HEK293 (cell line): Measurements from ENCODE around the gene CYTL1.
"Not testable (repeated sequence)": the region's sequence is repeated elsewhere in the genome, so short reads cannot be mapped to it uniquely, and the experiment has no call there.

Experiments used
- CTCF ChIA-PET: fragments of 350-600 bp; formaldehyde crosslinking; extraction: SDS; loops from one replicate; lab custom pipeline; 2021; ENCODE audit warnings: antibody characterized with exemption; lab: Yijun Ruan, JAX
- POLR2A ChIA-PET: fragments of 300-600 bp; formaldehyde crosslinking; extraction: SDS; loops from one replicate; lab custom pipeline; 2020; ENCODE audit warnings: antibody characterized with exemption, inconsistent platforms; lab: Yijun Ruan, JAX
- H3K27ac ChIP-seq: fragments of 200-500 bp; sonication (Bioruptor generic); 2 replicates; pipeline ENCODE4 v1.5.1; 2014; ENCODE audit warnings: low read depth, low read length, control low read depth, inconsistent platforms; ENCODE audit errors: extremely low read depth
- H3K36me3 ChIP-seq, 2 experiments: fragments of 200-500 bp in 1 of 2; sonication (Bioruptor generic) in 1 of 2; 1 replicate in 1 of 2; 2 replicates in 1 of 2; pipeline ENCODE4 v1.5.1; 2014 to 2017; ENCODE audit warnings: inconsistent platforms in 2 of 2, low read length in 2 of 2; ENCODE audit not compliant: control insufficient read depth in 2 of 2, insufficient read depth in 1 of 2
- H3K4me1 ChIP-seq: fragments of 200-500 bp; sonication (Bioruptor generic); 2 replicates; pipeline ENCODE4 v1.5.1; 2014; ENCODE audit warnings: mild to moderate bottlenecking, low read length, inconsistent platforms; ENCODE audit not compliant: control insufficient read depth, insufficient read depth
- H3K4me3 ChIP-seq: 2 replicates; pipeline ENCODE4 v1.5.1; 2011; ENCODE audit warnings: low read depth, mild to moderate bottlenecking, control low read depth, low read length, moderate library complexity
- H3K9me3 ChIP-seq: fragments of 200-500 bp; sonication (Bioruptor generic); 2 replicates; pipeline ENCODE4 v1.5.1; 2014; ENCODE audit warnings: low read depth, low read length, inconsistent platforms; ENCODE audit not compliant: control insufficient read depth, insufficient read depth
- BCL11A ChIP-seq: fragments of 450-650 bp; formaldehyde crosslinking; IDR thresholded peaks from 2 replicates; pipeline ENCODE4 v1.5.1; 2016; ENCODE audit warnings: low read depth, missing biosample characterization, missing genetic modification characterization
- GLIS2 ChIP-seq: fragments of 450-650 bp; formaldehyde crosslinking; IDR thresholded peaks from 2 replicates; pipeline ENCODE4 v1.5.1; 2016; ENCODE audit warnings: missing biosample characterization, missing genetic modification characterization
- HOXD13 ChIP-seq: sonication (generic); formaldehyde crosslinking; IDR thresholded peaks from 2 replicates; pipeline ENCODE4 v1.8.0; 2022; ENCODE audit warnings: missing genetic modification reagents, borderline replicate concordance
- KLF10 ChIP-seq: fragments of 450-650 bp; IDR thresholded peaks from 2 replicates; pipeline ENCODE4 v1.5.1; 2018; ENCODE audit warnings: missing biosample characterization, mild to moderate bottlenecking, missing genetic modification characterization
- KLF16 ChIP-seq: fragments of 450-650 bp; formaldehyde crosslinking; IDR thresholded peaks from 2 replicates; pipeline ENCODE4 v1.5.1; 2017; ENCODE audit warnings: missing biosample characterization, missing genetic modification characterization
- MEIS1 ChIP-seq: sonication (generic); formaldehyde crosslinking; IDR thresholded peaks from 2 replicates; pipeline ENCODE4 v1.8.1; 2022; ENCODE audit warnings: missing genetic modification reagents, mild to moderate bottlenecking, borderline replicate concordance
- MYNN ChIP-seq: fragments of 450-650 bp; formaldehyde crosslinking; IDR thresholded peaks from 2 replicates; pipeline ENCODE4 v1.5.1; 2016; ENCODE audit warnings: missing biosample characterization, missing genetic modification characterization, borderline replicate concordance
- TCF7L2 ChIP-seq: IDR thresholded peaks from 2 replicates; pipeline ENCODE4 v1.6.1; 2011; ENCODE audit warnings: low read depth, mild to moderate bottlenecking, inconsistent platforms, low read length, moderate library complexity, borderline replicate concordance
- ZBTB1 ChIP-seq: fragments of 450-650 bp; formaldehyde crosslinking; IDR thresholded peaks from 2 replicates; pipeline ENCODE4 v1.5.1; 2016; ENCODE audit warnings: missing biosample characterization, missing genetic modification characterization
- ZNF140 ChIP-seq: fragments of 450-650 bp; formaldehyde crosslinking; IDR thresholded peaks from 2 replicates; pipeline ENCODE4 v1.5.1; 2016; ENCODE audit warnings: missing biosample characterization, missing genetic modification characterization
- ZNF174 ChIP-seq: fragments of 450-650 bp; formaldehyde crosslinking; IDR thresholded peaks from 2 replicates; pipeline ENCODE4 v1.5.0; 2017; ENCODE audit warnings: missing biosample characterization, mild to moderate bottlenecking, missing genetic modification characterization
- ZNF175 ChIP-seq: fragments of 450-650 bp; formaldehyde crosslinking; IDR thresholded peaks from 2 replicates; pipeline ENCODE4 v1.5.1; 2016; ENCODE audit warnings: missing biosample characterization, missing genetic modification characterization
- ZNF19 ChIP-seq: fragments of 450-650 bp; formaldehyde crosslinking; IDR thresholded peaks from 2 replicates; pipeline ENCODE4; 2016; ENCODE audit warnings: missing biosample characterization, missing genetic modification characterization, low read depth
- ZNF202 ChIP-seq: fragments of 450-650 bp; formaldehyde crosslinking; IDR thresholded peaks from 2 replicates; pipeline ENCODE4 v1.5.1; 2016; ENCODE audit warnings: missing biosample characterization, missing genetic modification characterization, borderline replicate concordance
- ZNF302 ChIP-seq: fragments of 450-650 bp; formaldehyde crosslinking; IDR thresholded peaks from 2 replicates; pipeline ENCODE4 v1.5.1; 2016; ENCODE audit warnings: missing biosample characterization, missing genetic modification characterization, low read depth
- ZNF311 ChIP-seq: fragments of 450-650 bp; formaldehyde crosslinking; IDR thresholded peaks from 2 replicates; pipeline ENCODE4 v1.5.1; 2017; ENCODE audit warnings: missing biosample characterization, missing genetic modification characterization, borderline replicate concordance
- ZNF324 ChIP-seq: fragments of 450-650 bp; formaldehyde crosslinking; IDR thresholded peaks from 2 replicates; pipeline ENCODE4 v1.5.1; 2016; ENCODE audit warnings: missing biosample characterization, missing genetic modification characterization
- ZNF394 ChIP-seq: fragments of 450-650 bp; formaldehyde crosslinking; IDR thresholded peaks from 2 replicates; pipeline ENCODE4 v1.5.1; 2016; ENCODE audit warnings: missing biosample characterization, missing genetic modification characterization, mild to moderate bottlenecking, moderate library complexity, borderline replicate concordance
- ZNF48 ChIP-seq: fragments of 450-650 bp; formaldehyde crosslinking; IDR thresholded peaks from 2 replicates; pipeline ENCODE4 v1.5.1; 2016; ENCODE audit warnings: missing biosample characterization, missing genetic modification characterization
- ZNF501 ChIP-seq: fragments of 450-650 bp; formaldehyde crosslinking; IDR thresholded peaks from 2 replicates; pipeline ENCODE4 v1.5.1; 2016; ENCODE audit warnings: missing biosample characterization, missing genetic modification characterization
- ZNF530 ChIP-seq: fragments of 450-650 bp; formaldehyde crosslinking; IDR thresholded peaks from 2 replicates; pipeline ENCODE4 v1.5.1; 2016; ENCODE audit warnings: low read depth, missing biosample characterization, missing genetic modification characterization
- ZNF555 ChIP-seq: fragments of 450-650 bp; formaldehyde crosslinking; conservative IDR thresholded peaks from 2 replicates; pipeline ENCODE4 v1.5.1; 2017; ENCODE audit warnings: missing biosample characterization, mild to moderate bottlenecking, missing genetic modification characterization, inconsistent platforms
- ZNF560 ChIP-seq: fragments of 450-650 bp; formaldehyde crosslinking; IDR thresholded peaks from 2 replicates; pipeline ENCODE4 v1.5.1; 2017; ENCODE audit warnings: missing biosample characterization, missing genetic modification characterization, borderline replicate concordance
- ZNF626 ChIP-seq: fragments of 450-650 bp; sonication (Bioruptor Pico); formaldehyde crosslinking; IDR thresholded peaks from 2 replicates; pipeline ENCODE4 v1.5.1; 2018; ENCODE audit warnings: missing biosample characterization, missing genetic modification characterization, inconsistent platforms
- ZNF645 ChIP-seq: fragments of 450-650 bp; formaldehyde crosslinking; IDR thresholded peaks from 2 replicates; pipeline ENCODE4; 2016; ENCODE audit warnings: missing biosample characterization, missing genetic modification characterization
- ZNF664 ChIP-seq: fragments of 450-650 bp; formaldehyde crosslinking; IDR thresholded peaks from 2 replicates; pipeline ENCODE4 v1.5.1; 2016; ENCODE audit warnings: missing biosample characterization, missing genetic modification characterization
- ZNF670 ChIP-seq: fragments of 450-650 bp; formaldehyde crosslinking; IDR thresholded peaks from 2 replicates; pipeline ENCODE4 v1.5.1; 2016; ENCODE audit warnings: missing biosample characterization, missing genetic modification characterization, low read depth
- ZNF704 ChIP-seq: fragments of 450-650 bp; formaldehyde crosslinking; IDR thresholded peaks from 2 replicates; pipeline ENCODE4 v1.5.1; 2016; ENCODE audit warnings: missing biosample characterization, missing genetic modification characterization
- ZNF747 ChIP-seq: fragments of 450-650 bp; formaldehyde crosslinking; IDR thresholded peaks from 2 replicates; pipeline ENCODE4 v1.5.1; 2016; ENCODE audit warnings: missing biosample characterization, missing genetic modification characterization
- ZNF768 ChIP-seq: fragments of 450-650 bp; formaldehyde crosslinking; IDR thresholded peaks from 2 replicates; pipeline ENCODE4 v1.5.1; 2018; ENCODE audit warnings: missing biosample characterization, mild to moderate bottlenecking, missing genetic modification characterization
- ZNF837 ChIP-seq: fragments of 450-650 bp; formaldehyde crosslinking; IDR thresholded peaks from 2 replicates; pipeline ENCODE4 v1.5.1; 2016; ENCODE audit warnings: missing biosample characterization, missing genetic modification characterization
- TF ChIP-seq, protein P1 (sequence below): fragments of 450-650 bp; formaldehyde crosslinking; IDR thresholded peaks from 2 replicates; pipeline ENCODE4 v1.5.1; 2016; ENCODE audit warnings: missing biosample characterization, missing genetic modification characterization

The CYTL1 gene

DNA sequence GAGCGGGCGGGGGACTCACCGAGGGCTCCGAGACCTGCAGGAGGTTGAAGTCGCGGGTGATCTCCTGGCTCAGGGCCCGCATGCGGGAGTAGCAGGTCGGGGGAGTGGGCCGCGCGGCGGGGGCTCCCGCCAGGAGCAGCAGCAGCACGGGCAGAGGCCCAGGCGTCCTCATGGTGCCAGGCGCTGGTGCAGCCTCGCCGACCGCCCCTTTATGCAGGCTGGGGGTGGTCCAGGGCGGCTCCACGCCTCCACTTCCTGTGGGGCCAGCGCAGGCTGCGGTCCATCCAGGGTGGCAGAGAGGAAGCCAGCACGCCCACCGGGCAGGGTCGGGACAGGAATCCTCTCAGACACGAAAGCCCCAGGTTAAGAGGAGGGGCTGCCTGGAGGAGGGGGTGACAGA, at the start of gene CYTL1:
Gene CYTL1, minus strand, starts transcription at position 185 of the 400 bp plus-strand sequence. Its CDS starts 13 bp downstream, at position 172.
- POLR2A ChIA-PET = no interaction called here

GRCh38 chr4:5067908-5068307, 48.6 kb upstream of the CYTL1 start:
- Histone ChIP-seq H3K4me3 (no peak overlapping the region), H3K4me1 (no peaks in the 10 kb centered on the region), H3K9me3 (no peaks in the 10 kb centered on the region), H3K27ac (no peak overlapping the region), H3K36me3 (no peaks in the 10 kb centered on the region)
- ChIA-PET POLR2A (no interaction called here), CTCF (no interaction called here)
- no peak for TF ChIP-seq ZNF175 (tag by site-specific recombination)
- no peak for TF ChIP-seq ZNF19
- TF ChIP-seq ZNF664 = no peak
- TF ChIP-seq ZNF670 = no peak
- TF ChIP-seq ZNF311 (tag by site-specific recombination) = no peak
- no peak for TF ChIP-seq ZNF560
- no peak for TF ChIP-seq MYNN (tag by site-specific recombination)
- no peak for TF ChIP-seq TCF7L2
- no peak for TF ChIP-seq MEIS1 (CRISPR knock-in tag)
- TF ChIP-seq ZNF768 (tag by site-specific recombination) = no peak
- TF ChIP-seq ZNF555 = no peak
- TF ChIP-seq ZBTB1 = no peak

More for the DNA sequence above, at the start of gene CYTL1:
- Histone ChIP-seq H3K9me3 (no peaks in the 10 kb centered on the region), H3K4me1 (no peaks in the 10 kb centered on the region), H3K36me3 (no peaks in the 10 kb centered on the region), H3K27ac (no peak within 1 kb of the TSS), H3K4me3 (no peak within 1 kb of the TSS)
- TF ChIP-seq ZNF837 (tag by site-specific recombination) = no peak
- no peak for TF ChIP-seq ZNF704 (tag by site-specific recombination)
- TF ChIP-seq ZNF302 (tag by site-specific recombination) = no peak
- TF ChIP-seq ZNF324 (tag by site-specific recombination) = no peak
- TF ChIP-seq, protein P1, sequence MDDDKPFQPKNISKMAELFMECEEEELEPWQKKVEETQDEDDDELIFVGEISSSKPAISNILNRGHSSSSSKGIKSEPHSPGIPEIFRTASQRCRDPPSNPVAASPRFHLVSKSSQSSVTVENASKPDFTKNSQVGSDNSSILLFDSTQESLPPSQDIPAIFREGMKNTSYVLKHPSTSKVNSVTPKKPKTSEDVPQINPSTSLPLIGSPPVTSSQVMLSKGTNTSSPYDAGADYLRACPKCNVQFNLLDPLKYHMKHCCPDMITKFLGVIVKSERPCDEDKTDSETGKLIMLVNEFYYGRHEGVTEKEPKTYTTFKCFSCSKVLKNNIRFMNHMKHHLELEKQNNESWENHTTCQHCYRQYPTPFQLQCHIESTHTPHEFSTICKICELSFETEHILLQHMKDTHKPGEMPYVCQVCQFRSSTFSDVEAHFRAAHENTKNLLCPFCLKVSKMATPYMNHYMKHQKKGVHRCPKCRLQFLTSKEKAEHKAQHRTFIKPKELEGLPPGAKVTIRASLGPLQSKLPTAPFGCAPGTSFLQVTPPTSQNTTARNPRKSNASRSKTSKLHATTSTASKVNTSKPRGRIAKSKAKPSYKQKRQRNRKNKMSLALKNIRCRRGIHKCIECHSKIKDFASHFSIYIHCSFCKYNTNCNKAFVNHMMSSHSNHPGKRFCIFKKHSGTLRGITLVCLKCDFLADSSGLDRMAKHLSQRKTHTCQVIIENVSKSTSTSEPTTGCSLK (tag by site-specific recombination) = no peak
- no peak for TF ChIP-seq ZNF530
- TF ChIP-seq BCL11A = no peak
- no peak for TF ChIP-seq ZNF501 (tag by site-specific recombination)
- no peak for TF ChIP-seq KLF10
- TF ChIP-seq ZNF140 = no peak
- no peak for TF ChIP-seq ZNF174 (tag by site-specific recombination)
- TF ChIP-seq KLF16 (tag by site-specific recombination) = no peak
- no peak for TF ChIP-seq ZNF202 (tag by site-specific recombination)
- no peak for TF ChIP-seq ZNF747
- TF ChIP-seq ZNF48 (tag by site-specific recombination) = no peak
- TF ChIP-seq GLIS2 (tag by site-specific recombination) = no peak
- TF ChIP-seq HOXD13 (CRISPR knock-in tag) = no peak
- no peak for TF ChIP-seq ZNF645
- no peak for TF ChIP-seq ZNF394 (tag by site-specific recombination)
- no peak for TF ChIP-seq ZNF626 (tag by site-specific recombination)
- CTCF ChIA-PET = interaction anchor here (0.7 kb wide), 1 partner anchor 250 kb away, joined by 3 read pairs; no protein-coding TSS in a partner anchor

GRCh38 chr4:5066968-5067367, 47.7 kb upstream of the CYTL1 start:
- H3K4me1 ChIP-seq, H3K36me3 ChIP-seq, POLR2A ChIA-PET, H3K4me3 ChIP-seq, H3K27ac ChIP-seq, CTCF ChIA-PET, H3K9me3 ChIP-seq: not testable (repeated sequence)
